HG03108 (cell line): Measurements from ENCODE around the gene SEMA4D.

Experiments used
- ATAC-seq: cut with Tn5 transposase; IDR thresholded peaks from one replicate; pipeline ENCODE4 v1.9.1; 2021; ENCODE audit warnings: moderate library complexity; ENCODE audit not compliant: unreplicated experiment

Gene SEMA4D

DNA sequence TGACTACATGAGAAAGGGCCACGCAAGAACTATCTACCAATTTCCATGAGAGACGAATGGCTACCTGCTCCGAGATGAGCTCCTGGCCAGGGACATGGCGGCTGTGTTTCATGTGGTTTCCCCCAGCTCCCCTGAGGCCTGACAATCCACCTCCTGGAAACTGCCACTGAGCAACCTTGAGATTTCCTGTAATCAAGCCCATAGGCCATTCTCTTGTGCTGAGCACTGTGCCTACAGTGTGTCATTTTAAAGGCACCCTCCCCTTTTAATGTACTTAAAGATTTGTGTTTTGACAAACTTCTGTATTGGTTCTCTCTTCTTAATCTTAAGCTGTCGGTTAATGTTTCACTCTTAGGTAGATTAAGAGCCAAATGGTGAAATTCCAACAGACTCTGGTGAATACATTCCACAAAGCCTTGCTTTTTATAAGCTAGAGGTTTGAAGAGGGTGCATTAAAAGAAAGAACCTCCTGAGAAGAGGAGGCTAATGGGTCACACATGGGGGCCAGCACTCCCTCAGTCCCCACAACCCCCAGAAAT is 107.3 kb downstream of the SEMA4D start:
- no peak for ATAC-seq

DNA sequence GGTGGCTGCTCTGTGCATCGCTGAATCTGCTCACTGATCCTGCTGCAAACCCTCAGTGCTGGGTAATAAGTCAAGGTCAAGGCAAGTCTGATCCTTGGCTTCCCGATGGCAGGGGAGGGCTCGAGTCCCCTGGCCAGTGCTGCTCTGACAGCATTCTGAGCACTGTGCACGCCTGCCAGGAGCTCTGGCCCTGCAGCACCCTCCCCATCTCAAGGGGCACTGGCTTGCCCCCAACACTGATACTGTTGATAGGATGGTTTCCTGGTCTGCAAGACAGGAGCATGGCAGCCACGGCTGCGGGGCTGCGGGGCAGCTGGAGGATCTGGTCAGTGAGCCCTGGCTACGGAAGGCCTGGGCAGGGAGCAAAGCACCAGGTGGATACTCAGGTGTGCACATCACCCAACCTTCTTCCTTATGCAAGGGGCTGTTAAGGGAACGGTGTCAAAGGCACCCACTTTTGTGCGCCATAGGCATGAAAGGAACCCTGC is 107.8 kb downstream of the SEMA4D start:
- ATAC-seq: no peak

DNA sequence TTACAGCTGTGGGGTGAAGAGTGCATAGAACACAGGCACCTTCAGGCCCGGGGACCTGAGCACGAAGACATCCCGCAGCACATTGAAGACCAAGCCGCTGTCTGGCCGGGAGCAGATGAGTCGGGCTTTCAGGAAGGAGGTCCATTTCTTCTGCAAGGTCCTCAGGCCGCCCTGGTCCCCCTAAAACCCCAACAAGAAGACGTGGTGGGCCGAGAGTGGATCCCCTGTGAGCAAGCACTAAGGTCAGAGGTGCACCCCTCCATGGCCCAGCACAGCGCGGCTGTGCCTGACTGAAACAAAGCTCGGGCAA is 109.1 kb downstream of the SEMA4D start:
- ATAC-seq: no peak

DNA sequence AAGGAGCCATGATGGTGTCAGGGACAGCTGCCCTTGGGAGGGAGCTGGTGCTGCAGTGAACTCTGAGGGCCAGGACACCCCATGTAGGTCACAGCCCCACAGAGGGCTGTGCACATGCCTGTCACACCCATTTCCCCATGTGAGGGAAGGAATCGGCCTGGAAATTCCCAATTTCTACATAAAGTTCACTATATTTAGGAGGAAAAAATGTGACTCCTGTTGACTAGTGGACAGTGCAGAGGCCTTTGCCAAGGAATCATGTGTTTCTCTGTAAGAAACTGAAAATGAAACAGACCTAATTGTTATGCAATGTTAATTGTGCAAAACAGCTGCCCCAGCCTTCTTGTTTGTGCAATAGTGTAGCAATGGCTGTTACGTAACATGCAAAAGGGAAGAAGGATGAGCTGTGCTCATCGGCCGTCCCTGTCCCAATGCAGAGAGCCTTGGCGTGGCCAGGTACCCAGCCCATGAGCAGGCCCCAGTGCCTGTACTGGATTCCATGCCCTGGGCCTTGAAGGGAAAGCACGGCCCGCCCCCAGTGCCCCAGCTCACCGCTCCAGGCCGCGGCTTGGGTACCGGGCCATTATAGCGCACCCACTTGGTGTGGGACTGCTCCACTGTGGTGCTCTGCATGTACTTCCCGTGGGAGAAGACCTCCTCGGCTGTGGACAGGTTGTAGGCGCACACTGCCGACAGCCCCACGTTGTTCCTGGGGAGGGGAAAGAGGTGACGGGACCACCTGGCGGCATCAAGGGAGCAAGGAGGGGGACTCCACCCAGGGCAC is 109.6 kb downstream of the SEMA4D start:
- no peak for ATAC-seq

DNA sequence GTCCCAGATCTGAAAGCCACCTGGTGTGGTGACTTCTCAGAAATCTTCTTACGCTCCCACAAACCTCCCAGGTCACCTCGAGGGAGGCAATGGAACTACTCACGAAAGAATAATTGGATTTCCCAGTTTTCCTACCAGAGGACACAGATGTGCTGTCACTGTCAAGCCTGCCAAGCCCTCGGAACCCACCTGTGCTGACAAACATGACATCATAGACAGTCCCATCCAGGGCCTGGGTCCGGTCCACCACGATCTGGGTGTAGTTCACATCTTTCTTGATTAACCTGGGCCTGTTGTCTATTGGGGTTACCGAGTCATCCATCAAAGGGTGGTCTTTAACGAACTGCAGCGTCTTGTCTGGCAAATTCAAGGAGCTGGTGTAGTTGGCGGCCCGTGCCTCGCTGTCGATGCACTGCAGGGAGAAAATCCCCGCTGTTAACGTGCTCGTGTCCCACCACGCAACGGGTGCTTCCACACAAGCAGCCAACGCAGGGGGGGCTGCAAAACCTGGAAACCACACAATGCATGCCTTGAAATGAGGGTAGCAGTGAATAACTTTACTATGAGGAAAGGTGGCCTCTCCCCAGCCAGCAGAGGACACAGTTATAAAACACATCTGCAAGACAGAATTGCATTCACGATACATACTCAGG is 110.6 kb downstream of the SEMA4D start:
- ATAC-seq: no peak

DNA sequence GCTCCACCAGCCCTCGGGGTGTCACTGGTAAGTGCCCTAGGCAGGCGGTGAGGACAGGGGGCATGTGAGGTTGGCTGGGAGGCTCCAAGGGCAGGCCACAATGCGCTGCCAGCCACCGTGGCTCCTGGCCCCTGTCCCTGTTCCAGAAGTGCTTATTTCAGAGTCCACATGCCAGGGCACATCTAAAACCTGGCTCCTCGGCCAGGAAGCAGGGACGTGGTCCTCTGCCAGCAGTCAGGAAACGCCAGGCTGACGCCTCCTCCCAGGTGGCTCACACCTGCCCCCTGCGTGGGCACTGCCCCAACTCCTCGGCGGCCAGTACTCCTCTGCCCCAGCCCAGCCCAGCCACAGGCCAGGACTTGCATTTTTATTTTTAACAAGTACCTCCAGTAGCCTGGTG is 111.1 kb downstream of the SEMA4D start:
- ATAC-seq: no peak

DNA sequence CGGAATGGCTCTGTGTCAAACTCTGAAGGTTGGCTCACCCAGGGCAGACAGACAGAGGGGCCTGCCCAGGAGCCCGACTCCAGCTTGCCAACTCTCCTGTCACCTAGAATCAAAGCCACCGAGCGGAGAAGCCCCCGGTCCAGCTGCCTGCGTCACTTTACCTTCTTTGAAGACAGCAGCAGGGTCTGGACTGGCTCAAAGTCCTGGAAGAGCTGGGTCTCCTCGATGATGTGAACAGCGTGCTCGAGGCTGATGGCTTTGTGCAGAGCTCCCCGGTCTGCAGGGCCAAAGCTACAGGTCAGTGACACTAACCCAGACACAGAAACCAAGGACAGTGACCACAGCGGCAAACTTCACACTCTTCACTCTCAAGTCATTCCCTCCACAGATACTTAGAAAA is 111.7 kb downstream of the SEMA4D start:
- ATAC-seq: no peak

DNA sequence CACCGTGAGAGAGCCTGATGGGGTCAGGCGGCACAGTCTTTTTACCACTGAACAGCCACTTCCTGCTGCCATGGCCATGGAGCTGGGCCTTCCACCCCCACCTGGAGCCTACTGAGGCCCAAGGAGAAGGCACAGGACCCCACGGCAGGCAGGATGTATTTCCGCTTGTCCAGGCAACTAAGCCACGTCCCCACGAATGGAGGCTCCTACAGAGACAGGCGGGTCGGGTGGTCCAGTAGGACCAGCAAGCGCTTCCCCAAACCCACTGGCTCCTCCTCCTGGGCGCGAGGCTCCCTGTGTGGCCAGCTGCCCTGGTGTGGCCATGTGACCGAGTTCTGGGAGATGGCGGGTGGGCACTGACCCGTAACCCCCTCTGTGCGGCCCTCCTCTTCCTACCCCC is 113.1 kb downstream of the SEMA4D start:
- ATAC-seq: no peak

DNA sequence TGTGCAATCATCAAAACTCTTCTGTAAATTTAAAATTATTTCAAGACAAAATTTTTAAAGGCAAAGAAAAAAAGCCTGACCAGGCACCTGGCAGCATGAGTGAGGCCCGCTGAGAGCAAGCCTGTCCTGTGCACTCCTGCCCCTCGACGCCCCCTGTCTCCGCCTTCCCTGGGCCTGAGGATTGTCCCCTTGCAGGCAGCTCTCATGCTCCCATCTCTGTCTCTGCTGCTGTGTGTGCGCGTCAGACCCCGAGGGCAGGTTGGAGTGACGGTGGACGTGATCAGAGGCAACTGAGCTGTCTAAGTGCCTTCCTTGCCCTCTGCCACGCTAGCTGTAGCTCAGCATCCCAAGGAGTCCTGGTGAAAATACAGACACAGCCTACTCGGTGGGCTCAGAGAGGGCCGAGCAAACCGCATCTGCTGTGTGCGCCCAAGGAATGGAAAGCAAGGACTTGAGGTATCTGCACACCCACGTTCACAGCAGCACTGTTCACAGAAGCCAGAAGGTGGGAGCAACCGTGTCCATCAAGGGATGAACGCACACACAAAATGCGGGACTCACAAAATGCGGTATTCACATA is 114.1 kb downstream of the SEMA4D start:
- no peak for ATAC-seq

DNA sequence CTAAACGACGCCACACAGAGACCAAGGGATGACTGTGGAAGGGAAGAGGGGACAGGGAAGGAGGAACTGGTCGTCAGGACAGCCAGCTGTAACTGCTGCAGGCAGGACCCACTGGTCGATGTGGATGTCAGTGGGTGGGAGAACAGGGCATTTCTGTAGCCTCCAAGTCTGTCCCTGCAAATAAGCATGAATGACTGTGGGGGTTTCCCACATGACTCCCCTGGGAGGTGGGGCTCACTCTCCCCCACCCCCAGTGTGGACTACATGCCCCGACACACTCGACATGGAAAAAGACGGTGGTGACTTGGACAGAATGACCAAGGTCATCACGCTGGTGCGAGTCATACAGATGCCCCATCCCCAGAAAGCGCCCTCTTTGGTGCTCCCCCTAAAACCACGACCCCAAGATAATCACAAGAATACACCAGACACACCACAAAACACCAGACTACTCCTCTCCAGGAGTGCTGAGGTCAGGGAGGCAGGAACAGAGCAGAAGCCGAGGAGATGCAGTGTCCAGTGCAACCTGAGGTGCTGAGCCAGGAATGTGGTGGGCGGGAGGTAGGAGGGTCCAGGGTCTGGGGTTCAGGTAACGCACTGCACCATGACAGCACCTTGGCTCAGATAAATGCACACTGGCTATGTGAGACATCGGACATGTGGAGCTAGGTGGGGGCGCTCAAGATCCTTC is 114.7 kb downstream of the SEMA4D start:
- ATAC-seq: no peak

DNA sequence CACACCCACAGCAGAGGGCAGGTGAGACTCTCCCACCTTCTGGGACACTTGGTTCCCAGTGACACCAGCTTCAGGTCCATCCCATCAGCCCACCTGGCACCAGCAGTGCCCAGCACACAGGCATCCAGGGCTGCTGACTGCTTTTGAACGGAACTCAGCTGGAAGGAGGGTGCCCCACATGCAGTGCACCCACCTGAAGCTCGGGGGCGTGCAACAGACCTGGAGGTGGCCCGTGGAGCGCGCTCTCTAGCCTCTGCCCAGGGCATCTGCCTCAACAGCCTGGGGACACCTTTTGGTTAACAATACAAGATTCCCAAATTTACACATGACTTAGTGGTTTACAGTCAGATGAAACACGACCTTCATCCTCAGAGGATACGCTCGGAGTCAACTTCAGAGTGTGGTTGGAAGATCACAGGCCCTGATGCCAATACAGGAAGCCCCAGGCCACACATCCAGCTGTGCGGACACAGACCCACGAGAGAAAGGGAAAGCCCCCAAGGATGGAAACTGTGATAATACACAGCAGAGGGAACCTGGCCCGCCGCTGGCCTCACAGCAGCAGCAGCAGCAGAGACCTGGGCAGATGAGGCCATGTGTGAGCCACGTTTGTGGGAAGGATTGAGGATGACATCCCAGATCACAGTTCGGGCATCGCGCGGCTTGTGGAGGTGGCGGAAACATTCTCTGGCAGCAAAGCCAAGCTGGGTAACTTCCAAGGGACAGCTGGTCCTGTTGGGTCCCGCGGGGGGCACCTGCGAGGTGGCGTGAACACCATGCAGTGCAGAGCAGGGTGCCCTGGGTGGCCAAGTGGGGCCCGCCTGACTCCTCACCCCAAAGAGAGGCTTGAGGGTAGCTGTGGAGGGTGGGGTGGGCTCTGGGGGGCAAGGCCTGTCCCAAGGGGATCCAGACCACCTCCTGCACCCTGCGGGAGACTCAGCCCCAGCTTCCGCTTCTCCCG is 115.6 kb downstream of the SEMA4D start:
- no peak for ATAC-seq

DNA sequence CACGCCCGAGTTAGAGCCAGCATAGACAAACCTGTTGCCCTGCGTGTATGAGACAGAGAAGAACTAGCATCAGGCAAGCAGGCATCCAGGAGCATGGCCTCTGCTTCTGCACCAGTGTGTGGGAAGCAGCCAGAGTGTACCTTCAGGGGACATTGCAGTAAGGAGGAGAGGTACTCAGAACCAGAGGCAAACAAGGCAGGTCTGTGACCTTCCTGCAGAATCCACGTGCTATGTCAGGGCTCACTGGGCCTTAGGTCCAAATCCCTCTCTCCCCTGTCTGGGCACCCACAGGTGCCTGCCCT is 116.7 kb downstream of the SEMA4D start:
- no peak for ATAC-seq

DNA sequence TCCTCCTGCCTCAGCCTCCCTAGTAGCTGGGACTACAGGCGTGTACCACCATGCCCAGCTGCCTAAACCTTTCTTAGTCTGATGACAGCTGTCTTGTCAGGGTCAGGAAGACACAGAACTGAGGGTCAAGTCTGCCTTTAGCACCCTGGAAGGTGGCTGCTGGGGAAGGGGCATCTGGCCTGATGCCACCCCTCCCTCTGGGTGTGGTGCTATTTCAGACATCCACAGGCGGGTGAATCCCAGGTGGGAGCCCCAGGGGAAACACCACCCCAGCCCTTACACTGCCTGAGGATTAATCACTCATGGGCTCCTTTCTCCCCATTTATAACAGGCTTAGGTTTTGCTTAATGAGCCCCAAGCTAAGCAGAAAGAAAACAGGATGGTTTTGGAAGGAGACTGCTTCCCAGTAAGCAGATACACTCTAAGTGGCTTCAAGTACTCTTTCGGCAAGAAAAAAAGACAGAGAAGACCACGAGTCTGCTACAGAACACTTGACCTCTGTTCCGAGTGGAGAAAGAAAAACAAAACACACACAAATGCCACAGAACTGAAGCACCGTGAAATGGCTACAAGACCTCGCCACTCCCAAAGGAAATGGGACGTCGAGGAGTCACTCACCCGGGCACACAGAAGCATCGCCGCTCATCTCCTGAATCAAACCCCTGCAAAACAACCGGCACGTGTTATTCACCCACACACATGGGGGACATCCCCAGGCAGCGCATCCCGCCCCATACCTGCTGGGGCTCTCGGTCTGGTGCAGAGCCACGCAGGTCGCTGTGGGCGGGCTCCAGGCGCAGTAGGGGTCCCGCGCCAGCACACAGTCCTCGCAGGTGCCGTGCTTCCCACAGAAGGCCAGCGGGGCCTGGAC is 117.2 kb downstream of the SEMA4D start:
- no peak for ATAC-seq

DNA sequence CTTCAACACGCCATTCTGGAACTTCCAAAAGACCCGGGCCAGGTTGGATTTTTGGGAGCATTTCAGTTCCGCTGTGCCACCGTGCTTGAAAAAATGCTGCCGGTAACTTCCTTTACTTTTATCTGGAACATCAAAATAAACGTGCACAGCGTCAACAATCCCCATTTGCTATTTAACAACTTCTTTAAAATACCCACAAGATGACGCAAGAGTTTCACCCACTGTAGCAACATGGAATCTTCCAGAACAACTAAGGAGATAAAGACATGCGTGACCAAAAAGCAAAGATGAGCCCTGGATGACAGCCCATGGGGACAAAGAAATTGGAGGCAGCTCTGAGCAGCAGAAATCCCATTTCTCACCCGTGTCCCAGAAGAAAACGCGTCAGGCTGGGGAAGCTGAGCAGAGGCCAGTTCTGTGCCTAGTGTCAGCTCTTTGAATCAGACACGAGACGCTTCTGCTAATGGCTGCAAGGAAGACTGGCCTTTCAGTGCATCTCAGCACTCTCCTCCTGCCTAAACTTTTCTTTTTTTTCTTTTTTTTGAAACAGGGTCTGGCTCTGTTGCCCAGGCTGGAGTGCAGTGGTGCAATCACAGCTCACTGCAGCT is 118.3 kb downstream of the SEMA4D start:
- no peak for ATAC-seq

DNA sequence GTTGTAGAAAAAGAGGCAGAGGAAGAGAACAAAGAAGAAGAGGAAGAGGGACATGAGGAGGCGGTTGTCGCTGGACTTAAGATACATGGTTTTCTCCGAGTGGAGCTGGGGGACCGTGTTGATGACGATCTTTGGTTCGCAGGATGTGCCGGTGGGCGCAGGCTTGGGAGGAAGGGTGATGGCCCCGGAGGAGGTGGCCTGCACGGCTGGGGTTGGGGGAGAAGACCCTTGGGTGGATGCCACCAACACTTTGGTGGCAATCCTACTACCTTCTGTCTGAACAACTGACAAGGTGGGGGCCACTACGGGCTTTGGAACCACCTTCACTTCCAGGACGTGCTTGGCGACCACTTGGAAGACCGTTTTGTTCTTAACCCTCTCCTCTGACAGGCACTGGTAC is 118.9 kb downstream of the SEMA4D start:
- ATAC-seq: no peak

DNA sequence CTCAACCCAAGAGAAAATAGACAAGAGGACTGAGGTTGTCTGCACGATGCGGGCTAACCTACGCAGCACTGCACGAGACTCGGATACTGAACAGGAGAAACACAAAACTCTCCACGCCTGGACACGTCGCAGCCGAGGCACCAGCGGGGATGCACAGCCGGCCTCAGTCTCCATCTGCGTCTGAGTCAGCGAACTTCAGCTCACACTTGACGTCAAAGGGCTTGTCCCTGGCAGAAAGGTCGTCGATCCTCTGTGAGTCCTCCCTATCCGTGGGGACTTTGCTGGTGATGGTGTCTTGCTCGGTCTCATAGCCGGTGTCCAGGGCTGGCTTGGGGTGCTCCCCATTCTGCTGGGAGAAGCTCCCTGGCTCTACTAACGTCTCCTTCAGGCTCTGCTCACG is 119.4 kb downstream of the SEMA4D start:
- no peak for ATAC-seq

DNA sequence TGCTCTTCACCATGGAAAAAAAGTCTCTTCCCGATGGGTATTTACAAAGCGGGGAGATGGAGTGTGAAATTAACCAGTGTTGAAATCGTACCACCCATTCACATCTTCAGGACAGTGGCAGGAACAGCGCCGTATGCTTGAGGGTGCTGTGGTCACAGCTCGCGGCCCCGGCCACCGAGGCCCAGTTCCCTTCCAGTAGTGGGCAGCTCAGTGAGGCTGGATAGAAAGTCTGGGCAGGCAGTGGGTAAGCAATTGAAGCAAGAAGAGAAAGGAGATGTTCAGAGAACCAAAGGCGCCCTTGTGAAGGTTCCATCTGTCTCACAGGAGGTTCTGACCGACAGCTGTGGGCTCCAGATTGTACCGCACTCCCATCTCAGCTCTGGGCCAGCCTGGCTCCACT is 120.5 kb downstream of the SEMA4D start:
- ATAC-seq: no peak

DNA sequence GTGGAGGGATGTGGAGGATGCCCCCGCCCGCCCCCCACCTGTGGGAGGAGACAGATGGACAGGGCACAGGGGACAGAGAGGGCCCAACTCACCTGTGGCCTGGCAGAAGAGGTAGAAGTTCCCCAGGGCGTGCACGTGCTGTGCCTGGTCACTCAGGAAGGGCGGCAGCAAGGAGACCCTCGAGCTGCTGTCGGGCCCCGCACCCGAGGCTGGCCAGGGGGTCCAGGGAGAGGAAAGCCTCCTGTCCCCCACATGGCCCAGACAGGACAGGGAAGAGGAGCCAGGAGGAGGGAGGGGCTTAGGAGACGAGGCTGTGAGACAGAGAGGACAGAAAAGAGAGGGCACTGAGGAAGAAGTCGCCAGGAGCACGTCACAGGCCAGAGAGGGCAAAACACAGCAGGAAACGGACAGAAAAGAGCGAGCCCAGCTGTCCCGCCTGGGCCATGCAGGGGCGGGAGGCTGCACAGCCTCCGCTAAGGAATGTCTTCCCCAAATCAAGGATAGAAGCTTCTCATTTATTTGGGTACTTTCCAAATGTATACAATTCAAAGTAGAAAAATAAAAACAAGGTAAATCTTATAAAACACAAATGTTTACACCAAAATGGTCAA is 121.1 kb downstream of the SEMA4D start:
- no peak for ATAC-seq

DNA sequence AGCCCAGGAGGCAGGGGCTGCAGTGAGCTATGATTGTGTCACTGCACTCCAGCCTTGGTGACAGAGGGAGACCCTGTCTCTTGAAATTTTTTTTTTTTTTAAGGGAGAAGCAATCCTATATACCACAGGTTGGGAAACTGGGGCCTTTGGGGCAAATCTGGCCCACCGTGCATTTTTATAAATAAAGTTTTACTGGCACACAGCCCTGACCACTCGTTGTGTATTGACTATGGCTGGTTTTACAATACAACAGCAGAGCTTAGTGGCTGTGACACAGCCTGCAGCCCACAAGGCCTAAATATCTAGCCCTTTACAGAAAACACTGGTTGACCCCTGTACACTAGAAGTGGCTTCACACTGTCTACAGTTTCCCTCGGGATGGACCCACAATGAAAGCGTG is 121.6 kb downstream of the SEMA4D start:
- no peak for ATAC-seq
